Epithelial cell of prostate (primary cell): ENCODE results near the gene HSPB7.
"Not testable (repeated sequence)": the region's sequence is repeated elsewhere in the genome, so short reads cannot be mapped to it uniquely, and the experiment has no call there.

Experiments used
- DNase-seq: peaks from one replicate; pipeline ENCODE4 v3.0.0-alpha.2; 2011; ENCODE audit warnings: low read depth, low spot score
- H3K27ac ChIP-seq: fragments of 450-650 bp; 2 replicates; pipeline ENCODE4 v1.5.1; 2017; ENCODE audit warnings: mild to moderate bottlenecking

The HSPB7 gene

DNA sequence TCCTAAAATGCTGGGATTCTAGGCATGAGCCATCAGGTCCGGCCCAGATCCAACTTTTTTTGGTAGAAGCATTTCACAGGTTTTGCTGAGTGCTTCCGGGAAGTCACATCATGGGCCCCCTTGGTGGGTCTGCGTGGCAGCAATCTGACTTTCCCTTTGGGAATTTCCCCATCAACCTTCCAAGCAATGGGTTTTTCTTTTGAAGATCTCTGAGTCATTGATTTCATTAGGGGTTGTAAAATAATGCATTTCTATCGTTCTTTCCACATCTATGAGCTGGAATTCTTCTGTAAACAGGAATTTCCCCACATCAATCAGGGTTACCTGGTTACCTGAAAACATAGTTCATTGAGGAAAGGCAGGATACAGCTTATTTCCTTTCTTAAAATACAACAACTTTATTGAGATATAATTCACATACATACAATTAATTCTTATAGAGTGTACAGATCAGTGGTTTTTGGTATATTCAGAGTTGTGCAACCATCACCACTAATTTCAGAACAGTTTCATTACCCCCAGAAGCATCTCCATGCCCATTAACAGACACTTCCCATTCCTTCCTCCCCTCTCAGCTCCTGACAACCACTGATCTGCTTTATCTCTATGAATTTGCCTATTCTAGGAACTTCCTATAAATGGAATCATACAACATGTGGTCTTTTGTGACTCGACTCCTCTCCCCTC is 32.1 kb downstream of the HSPB7 start:
- no peak for DNase-seq
- H3K27ac ChIP-seq: no peak overlapping the region

GRCh38 chr1:15983275-15983674 is 34.6 kb downstream of the HSPB7 start:
- no peak overlapping the region for H3K27ac ChIP-seq
- no peak for DNase-seq

- no peak for DNase-seq
Measured at GRCh38 chr1:15981679-15982078, 36.2 kb downstream of the HSPB7 start.

GRCh38 chr1:15977947-15978346 is 39.9 kb downstream of the HSPB7 start:
- DNase-seq, H3K27ac ChIP-seq: not testable (repeated sequence)

More at GRCh38 chr1:15981679-15982078, 36.2 kb downstream of the HSPB7 start:
- H3K27ac ChIP-seq: no peak overlapping the region

GRCh38 chr1:15975805-15976680 is 41.8 kb downstream of the HSPB7 start, which contains the start of gene ZBTB17:
ZBTB17 (minus strand) TSS chr1:15976101; CDS start chr1:15948495, 27,606 bp downstream.
- peak within 1 kb of the TSS; percentile 60 for H3K27ac ChIP-seq
- peak; percentile 52 for DNase-seq

- no peak for DNase-seq
- H3K27ac ChIP-seq: peak overlapping the region; percentile 60
Measured at GRCh38 chr1:15975358-15975804, 42.5 kb downstream of the HSPB7 start.

- H3K27ac ChIP-seq: peak overlapping the region; percentile 60
- DNase-seq: no peak
Measured at GRCh38 chr1:15974855-15975254, 43.0 kb downstream of the HSPB7 start.

GRCh38 chr1:15973772-15974171 is 44.1 kb downstream of the HSPB7 start:
- no peak overlapping the region for H3K27ac ChIP-seq
- no peak for DNase-seq

DNA sequence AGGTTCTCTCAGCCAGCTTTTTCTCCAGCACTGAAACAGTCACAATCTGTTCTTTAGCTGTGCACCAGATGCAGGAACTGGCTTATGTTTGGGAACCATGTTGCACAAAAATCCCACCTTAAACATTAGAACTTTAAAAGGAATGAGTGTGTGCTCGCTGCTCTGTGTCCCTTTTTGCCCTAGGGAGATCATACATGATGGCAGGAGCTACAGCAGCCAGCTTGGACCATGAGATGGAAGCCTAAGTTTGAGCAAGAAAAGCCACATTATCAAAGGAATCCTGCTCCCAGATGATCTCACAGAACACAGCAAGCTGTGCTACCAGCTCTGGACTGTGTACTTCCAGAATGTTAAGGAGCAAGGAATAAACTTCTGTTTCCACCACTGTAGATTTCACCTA is 45.4 kb downstream of the HSPB7 start:
- no peak for DNase-seq
- H3K27ac ChIP-seq: no peak overlapping the region

DNA sequence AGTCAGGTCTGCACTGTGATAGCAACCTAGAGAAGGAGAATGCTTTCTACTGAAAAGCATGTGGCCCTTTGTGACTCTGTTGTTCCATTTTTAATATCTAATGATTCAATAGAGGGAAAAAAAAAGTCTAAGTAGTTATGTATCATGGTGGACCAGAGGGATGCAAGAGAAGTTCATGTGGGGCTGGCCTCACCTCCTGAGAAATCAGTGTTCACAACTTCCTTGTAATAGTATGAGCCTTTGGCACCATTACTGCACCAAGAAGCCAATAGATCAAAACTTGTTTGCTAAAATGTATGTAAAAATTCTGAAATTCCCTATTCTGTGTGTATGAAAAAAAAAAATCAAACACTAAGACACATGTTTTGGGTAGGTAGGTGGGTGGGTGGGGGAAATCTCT is 46.9 kb downstream of the HSPB7 start:
- DNase-seq: no peak
- H3K27ac ChIP-seq: no peak overlapping the region

DNA sequence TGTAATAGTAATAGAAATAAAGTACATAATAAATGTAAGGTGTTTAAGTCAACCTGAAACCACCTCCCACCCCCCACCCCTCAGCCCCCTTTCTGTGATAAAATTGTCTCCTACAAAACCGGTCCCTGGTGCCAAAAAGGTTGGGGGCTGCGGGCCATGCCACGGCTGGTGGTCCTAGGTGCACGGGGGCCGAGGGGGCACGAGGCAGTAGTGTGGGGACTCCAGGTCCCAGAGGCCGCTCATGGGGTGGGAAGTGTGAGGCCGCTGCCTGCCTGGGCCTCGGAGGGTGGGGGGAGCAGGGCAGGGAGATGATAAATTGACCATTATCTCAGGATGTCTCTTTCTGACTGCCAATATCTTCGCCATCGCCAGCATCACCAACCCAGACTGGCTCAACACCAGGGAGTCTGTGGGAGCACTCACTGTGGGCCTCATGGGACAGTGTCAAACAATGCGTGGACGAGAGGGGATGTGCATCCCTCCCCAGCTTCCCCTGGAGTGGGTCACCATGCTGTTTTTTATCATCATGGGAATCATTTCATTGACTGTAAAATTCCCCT is 48.4 kb downstream of the HSPB7 start:
- no peak for DNase-seq
- H3K27ac ChIP-seq: no peak overlapping the region

GRCh38 chr1:15968172-15968571 is 49.7 kb downstream of the HSPB7 start:
- no peak overlapping the region for H3K27ac ChIP-seq
- DNase-seq: no peak

DNA sequence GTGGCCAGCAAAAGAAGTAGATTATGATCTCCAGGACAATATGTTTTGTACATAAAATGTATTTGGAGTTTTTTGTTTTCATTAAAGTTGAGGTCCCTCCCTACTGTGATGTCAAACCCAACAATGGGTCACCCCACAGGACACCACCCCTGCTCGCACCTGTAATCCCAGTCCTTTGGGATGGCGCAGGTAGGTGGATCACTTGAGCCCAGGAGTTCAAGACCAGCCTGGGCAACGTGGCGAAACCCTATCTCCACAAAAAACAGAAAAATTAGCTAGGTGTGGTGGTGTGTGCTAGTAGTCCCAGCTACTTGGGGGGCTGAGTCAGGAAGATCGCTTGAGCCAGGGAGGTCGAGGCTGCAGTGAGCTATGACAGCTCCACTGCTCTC is 50.9 kb downstream of the HSPB7 start:
- no peak for DNase-seq
- H3K27ac ChIP-seq: no peak overlapping the region

DNA sequence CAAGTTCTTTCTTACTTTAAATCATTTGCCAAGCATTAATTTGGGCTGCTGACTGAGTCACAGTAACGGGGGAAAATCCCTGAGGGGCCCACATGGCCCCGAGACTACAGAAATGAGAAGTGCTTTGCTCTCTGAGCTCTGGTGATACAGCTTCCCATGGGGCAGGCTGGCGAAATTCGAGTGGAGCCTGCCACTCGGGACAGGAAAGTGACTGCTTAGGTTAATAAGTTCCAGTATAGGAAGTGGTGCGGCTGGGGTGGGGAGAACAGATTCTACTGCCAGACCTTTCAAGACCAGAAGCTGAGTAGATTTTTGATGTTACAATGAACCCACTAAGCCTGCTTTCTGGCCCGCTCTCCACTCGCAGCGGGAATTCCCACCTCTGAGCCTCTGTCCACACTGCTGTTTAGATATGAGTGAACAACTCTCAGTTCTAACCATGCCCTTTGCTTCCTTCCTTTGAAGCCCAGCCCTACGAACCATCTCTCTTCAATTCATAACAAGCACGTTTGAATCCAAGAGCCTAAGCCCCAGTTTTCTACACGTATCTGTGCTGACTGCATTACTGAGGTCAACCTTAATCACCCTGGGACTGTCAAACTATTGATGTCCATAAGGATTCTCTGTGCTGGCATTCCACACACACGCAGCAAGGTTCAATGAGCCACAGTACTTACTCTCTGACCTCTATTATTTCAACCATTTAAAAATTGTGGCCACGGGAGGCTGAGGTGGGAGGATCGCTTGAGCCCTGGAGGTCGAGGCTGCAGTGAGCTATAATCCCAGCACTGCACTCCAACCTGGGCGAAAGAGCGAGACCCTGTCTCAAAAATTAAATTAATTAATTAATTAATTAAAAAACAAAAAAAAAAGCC is 51.5 kb downstream of the HSPB7 start:
- no peak for DNase-seq
- H3K27ac ChIP-seq: no peak overlapping the region

DNA sequence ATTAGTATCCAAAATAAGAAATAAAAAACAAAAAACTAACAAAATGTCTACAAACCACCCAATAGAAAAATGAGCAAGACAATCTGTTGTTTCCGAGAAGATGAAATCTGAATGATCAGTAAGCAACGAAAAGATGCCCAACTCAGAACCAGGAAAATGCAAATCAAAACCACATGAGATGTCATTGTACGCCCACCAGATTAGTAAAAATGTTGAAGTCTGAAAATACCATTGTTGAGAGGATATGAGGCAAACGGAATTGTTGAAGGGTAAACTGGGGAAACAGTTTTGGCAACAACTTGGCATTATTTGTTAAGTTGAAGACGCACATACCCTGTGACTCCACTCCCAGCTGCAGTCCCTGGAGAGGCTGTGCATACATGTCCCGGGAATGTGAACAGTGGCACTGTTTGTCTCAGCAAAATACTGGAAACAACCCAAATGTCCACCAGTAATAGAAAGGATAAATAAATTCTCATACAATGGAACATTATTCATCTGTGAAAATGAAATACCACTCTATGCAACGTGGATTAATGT is 52.5 kb downstream of the HSPB7 start:
- H3K27ac ChIP-seq: no peak overlapping the region
- no peak for DNase-seq
